Measurements from ENCODE around the gene PTPN14. TPM values are rescaled to one million over a fixed set of nuclear protein-coding genes. Genes with fewer than 3 reads are reported as not detected.
"Not testable (repeated sequence)": the region's sequence is repeated elsewhere in the genome, so short reads cannot be mapped to it uniquely, and the experiment has no call there.

The PTPN14 gene
- total and polyA plus RNA-seq, 3 donors from 2014 or later: 14.8 to 59.2 (median 42.2) TPM

GRCh38 chr1:214510914-214511638, 40.3 kb downstream of the PTPN14 start:
- Histone ChIP-seq H3K36me3 (ENCODE audit: low read depth, missing control alignments) (no peaks in the 10 kb centered on the region), H3K4me1 (peaks cover 5% of the 10 kb centered on the region), H3K9me3 (no peaks in the 10 kb centered on the region), H3K4me3 (no peak overlapping the region), H3K27ac (no peak overlapping the region), H3K27me3 (no peaks in the 10 kb centered on the region)
- intact Hi-C loops (cut with DNase I; ENCODE audit: low total_unique reads): no loop called here
- TF ChIP-seq CTCF (IDR thresholded peaks at IDR 0.05) (no peak), POLR2A (IDR thresholded peaks at IDR 0.05) (no peak)
- 92% methylated on average over 6 of the region's 6 CpGs for WGBS, 2 donors
- DNase-seq: no peak

GRCh38 chr1:214510477-214510876, 40.9 kb downstream of the PTPN14 start:
- no peak for DNase-seq
- H3K27me3 ChIP-seq: no peaks in the 10 kb centered on the region
- H3K4me1 ChIP-seq: peaks cover 6% of the 10 kb centered on the region
- TF ChIP-seq CTCF (IDR thresholded peaks at IDR 0.05): no peak
- H3K4me3 ChIP-seq: no peak overlapping the region
- H3K27ac ChIP-seq: no peak overlapping the region
- H3K36me3 ChIP-seq (ENCODE audit: low read depth, missing control alignments): no peaks in the 10 kb centered on the region
- H3K9me3 ChIP-seq: no peaks in the 10 kb centered on the region
- intact Hi-C loops (cut with DNase I; ENCODE audit: low total_unique reads): no loop called here

GRCh38 chr1:214509622-214510021, 41.8 kb downstream of the PTPN14 start:
- H3K36me3 ChIP-seq (ENCODE audit: low read depth, missing control alignments); H3K4me1 ChIP-seq; DNase-seq; intact Hi-C loops (cut with DNase I; ENCODE audit: low total_unique reads); H3K27me3 ChIP-seq; H3K27ac ChIP-seq; H3K9me3 ChIP-seq; H3K4me3 ChIP-seq: not testable (repeated sequence)
- WGBS, 2 donors: 97 to 100% methylated on average over 3 of the region's 3 CpGs

GRCh38 chr1:214506972-214507431, 44.4 kb downstream of the PTPN14 start:
- intact Hi-C loops (cut with DNase I; ENCODE audit: low total_unique reads): no loop called here
- Histone ChIP-seq H3K9me3 (no peaks in the 10 kb centered on the region), H3K4me3 (no peak overlapping the region), H3K27me3 (no peaks in the 10 kb centered on the region), H3K27ac (no peak overlapping the region), H3K36me3 (ENCODE audit: low read depth, missing control alignments) (no peaks in the 10 kb centered on the region), H3K4me1 (peaks cover 4% of the 10 kb centered on the region)
- WGBS, 2 donors: 73 to 79% methylated on average over 2 of the region's 2 CpGs
- TF ChIP-seq CTCF (IDR thresholded peaks at IDR 0.05) (no peak), POLR2A (IDR thresholded peaks at IDR 0.05) (no peak)
- DNase-seq: no peak

GRCh38 chr1:214505134-214505533, 46.3 kb downstream of the PTPN14 start:
- H3K27ac ChIP-seq: no peak overlapping the region

More at GRCh38 chr1:214505134-214505533, 46.3 kb downstream of the PTPN14 start:
- Histone ChIP-seq H3K27me3 (no peaks in the 10 kb centered on the region), H3K36me3 (ENCODE audit: low read depth, missing control alignments) (no peaks in the 10 kb centered on the region), H3K4me1 (peaks cover 15% of the 10 kb centered on the region), H3K9me3 (no peaks in the 10 kb centered on the region), H3K4me3 (no peak overlapping the region)
- TF ChIP-seq CTCF (IDR thresholded peaks at IDR 0.05) (no peak), POLR2A (IDR thresholded peaks at IDR 0.05) (no peak)
- DNase-seq: peak; percentile 30
- 61 to 78% methylated on average over 8 of the region's 8 CpGs for WGBS, 2 donors
- intact Hi-C loops (cut with DNase I; ENCODE audit: low total_unique reads): no loop called here
